DMS53 treated with DMSO at 0.1 percent for 48 hours (cell line): Measurements from ENCODE around the gene LRRN3.
"Not testable (repeated sequence)": the region's sequence is repeated elsewhere in the genome, so short reads cannot be mapped to it uniquely, and the experiment has no call there.

Experiments
- DNase-seq: peaks from one replicate; lab custom pipeline; 2025; ENCODE audit not compliant: unreplicated experiment; lab: John Stamatoyannopoulos, UW

The LRRN3 gene

GRCh38 chr7:111090846-111091245, at the start of gene LRRN3:
Gene LRRN3, plus strand, starts transcription at chr7:111091127. Its CDS starts 31,646 bp downstream, at chr7:111122773.
- no peak for DNase-seq

- peak; percentile 62 for DNase-seq
Observed at GRCh38 chr7:111041577-111041976, 49.4 kb upstream of the LRRN3 start.

GRCh38 chr7:111042842-111043241, 48.1 kb upstream of the LRRN3 start:
- no peak for DNase-seq

- DNase-seq, result no peak
Observed at GRCh38 chr7:111043561-111043960, 47.4 kb upstream of the LRRN3 start.

GRCh38 chr7:111045449-111045848, 45.5 kb upstream of the LRRN3 start:
- no peak for DNase-seq

GRCh38 chr7:111047595-111047994, 43.3 kb upstream of the LRRN3 start:
- no peak for DNase-seq

GRCh38 chr7:111049971-111050680, 40.8 kb upstream of the LRRN3 start:
- DNase-seq, result no peak

GRCh38 chr7:111050875-111051416, 40.0 kb upstream of the LRRN3 start:
- no peak for DNase-seq

GRCh38 chr7:111051832-111052231, 39.1 kb upstream of the LRRN3 start:
- no peak for DNase-seq

GRCh38 chr7:111053035-111053434, 37.9 kb upstream of the LRRN3 start:
- no peak for DNase-seq

GRCh38 chr7:111056371-111056770, 34.6 kb upstream of the LRRN3 start:
- no peak for DNase-seq

- no peak for DNase-seq
Observed at GRCh38 chr7:111057066-111057465, 33.9 kb upstream of the LRRN3 start.

- DNase-seq, result no peak
Observed at GRCh38 chr7:111059833-111060232, 31.1 kb upstream of the LRRN3 start.

GRCh38 chr7:111063166-111063565, 27.8 kb upstream of the LRRN3 start:
- DNase-seq, result no peak

GRCh38 chr7:111067251-111067650, 23.7 kb upstream of the LRRN3 start:
- no peak for DNase-seq

GRCh38 chr7:111067682-111068081, 23.2 kb upstream of the LRRN3 start:
- no peak for DNase-seq

GRCh38 chr7:111068618-111069017, 22.3 kb upstream of the LRRN3 start:
- no peak for DNase-seq

GRCh38 chr7:111071556-111071955, 19.4 kb upstream of the LRRN3 start:
- peak; percentile 8 for DNase-seq

GRCh38 chr7:111072658-111073057, 18.3 kb upstream of the LRRN3 start:
- not testable (repeated sequence) for DNase-seq

- DNase-seq, result peak; percentile 23
Observed at GRCh38 chr7:111074071-111074747, 16.7 kb upstream of the LRRN3 start.

- no peak for DNase-seq
Observed at GRCh38 chr7:111074748-111075146, 16.2 kb upstream of the LRRN3 start.

- no peak for DNase-seq
Observed at GRCh38 chr7:111075498-111075897, 15.4 kb upstream of the LRRN3 start.
